ENCODE results near the gene CUL4A.

Gene CUL4A

GRCh38 chr13:113179374-113180230, 29.8 kb upstream of the CUL4A start:
- peak; percentile 81 for DNase-seq (ENCODE audit: low read depth)

- DNase-seq (ENCODE audit: low read depth), result peak; percentile 73
Observed at GRCh38 chr13:113182046-113182445, 27.4 kb upstream of the CUL4A start.

GRCh38 chr13:113183450-113184129, 25.8 kb upstream of the CUL4A start:
- peak; percentile 54 for DNase-seq (ENCODE audit: low read depth)

- no peak for DNase-seq (ENCODE audit: low read depth)
Observed at GRCh38 chr13:113184568-113185440, 24.6 kb upstream of the CUL4A start.

GRCh38 chr13:113186061-113186900, 23.1 kb upstream of the CUL4A start:
- DNase-seq (ENCODE audit: low read depth), result peak; percentile 22

GRCh38 chr13:113187263-113187669, 22.1 kb upstream of the CUL4A start:
- peak; percentile 100 for DNase-seq (ENCODE audit: low read depth)

- peak; percentile 90 for DNase-seq (ENCODE audit: low read depth)
Observed at GRCh38 chr13:113187883-113188665, 21.3 kb upstream of the CUL4A start.

GRCh38 chr13:113190181-113190580, 19.2 kb upstream of the CUL4A start:
- no peak for DNase-seq (ENCODE audit: low read depth)

GRCh38 chr13:113192279-113192678, 17.1 kb upstream of the CUL4A start:
- no peak for DNase-seq (ENCODE audit: low read depth)

- peak; percentile 88 for DNase-seq (ENCODE audit: low read depth)
Observed at GRCh38 chr13:113192902-113193301, 16.5 kb upstream of the CUL4A start.

- DNase-seq (ENCODE audit: low read depth), result no peak
Observed at GRCh38 chr13:113195360-113195759, 14.1 kb upstream of the CUL4A start.

- no peak for DNase-seq (ENCODE audit: low read depth)
Observed at GRCh38 chr13:113196970-113197737, 12.3 kb upstream of the CUL4A start.

- no peak for DNase-seq (ENCODE audit: low read depth)
Observed at GRCh38 chr13:113201815-113202214, 7.6 kb upstream of the CUL4A start.

- DNase-seq (ENCODE audit: low read depth), result no peak
Observed at GRCh38 chr13:113202912-113203311, 6.5 kb upstream of the CUL4A start.

- DNase-seq (ENCODE audit: low read depth), result no peak
Observed at GRCh38 chr13:113203507-113204377, 5.7 kb upstream of the CUL4A start.

- no peak for DNase-seq (ENCODE audit: low read depth)
Observed at GRCh38 chr13:113204378-113204734, 5.1 kb upstream of the CUL4A start.

- peak; percentile 76 for DNase-seq (ENCODE audit: low read depth)
Observed at GRCh38 chr13:113205428-113205931, 3.9 kb upstream of the CUL4A start.

GRCh38 chr13:113207460-113207859, 2.0 kb upstream of the CUL4A start:
- DNase-seq (ENCODE audit: low read depth), result no peak
